Ascending aorta (tissue), 2 donors: ENCODE data around the gene CARD18. TPM values are rescaled to one million over a fixed set of nuclear protein-coding genes. Genes with fewer than 3 reads are reported as not detected.

Experiments used
- DNase-seq, 2 donors: peaks; one replicate each; pipeline ENCODE4 v3.0.0-alpha.2; 2019; ENCODE audit warnings: low spot score in 2 of 2
- H3K27ac ChIP-seq, 2 donors: fragments of 200-600 bp; sonication (generic); one replicate each; pipeline ENCODE4 v1.5.1; 2016 to 2017; ENCODE audit warnings: mild to moderate bottlenecking in 1 of 2
- H3K27me3 ChIP-seq: fragments of 200-600 bp; sonication (generic); one replicate; pipeline ENCODE4 v1.5.1; 2017
- H3K36me3 ChIP-seq, 2 donors: fragments of 200-600 bp; sonication (generic); one replicate each; pipeline ENCODE4 v1.5.1; 2016
- H3K4me1 ChIP-seq, 2 donors: fragments of 200-600 bp; sonication (generic); one replicate each; pipeline ENCODE4 v1.5.1; 2016 to 2017; ENCODE audit warnings: mild to moderate bottlenecking in 1 of 2
- H3K4me3 ChIP-seq, 2 donors: fragments of 200-600 bp; sonication (generic); one replicate each; pipeline ENCODE4 v1.5.1; 2016 to 2017; ENCODE audit warnings: mild to moderate bottlenecking in 1 of 2
- H3K9me3 ChIP-seq, 2 donors: fragments of 200-600 bp; sonication (generic); one replicate each; pipeline ENCODE4 v1.5.1; 2016
- CTCF ChIP-seq, 3 experiments: fragments of 200-600 bp in 2 of 3; fragments of 450-650 bp in 1 of 3; sonication (generic) in 2 of 3; IDR thresholded peaks; one replicate each; pipeline ENCODE4 v1.5.1; 2016 to 2019; ENCODE audit warnings: antibody characterized with exemption in 3 of 3, mild to moderate bottlenecking in 1 of 3, moderate library complexity in 1 of 3
- intact Hi-C: fragments of 100-400 bp; cut with DNase I; formaldehyde crosslinking; loops from one replicate; pipeline ENCODE4 v1.15.1; 2023
- total RNA-seq: library from RNA; depleted of rRNA; stranded (reverse); fragments of >200 nt; gene quantifications from one replicate; pipeline ENCODE4 v1.1.0, GENCODE V29; 2016

Gene CARD18
- total RNA-seq, 1 donor from 2014 or later = not detected

- no peak for DNase-seq
- Histone ChIP-seq H3K4me1 (no peaks in the 10 kb centered on the region), H3K36me3 (no peaks in the 10 kb centered on the region), H3K27me3 (no peaks in the 10 kb centered on the region), H3K4me3 (no peak overlapping the region), H3K27ac (no peak overlapping the region), H3K9me3 (no peaks in the 10 kb centered on the region)
- TF ChIP-seq CTCF (IDR thresholded peaks at IDR 0.05) = no peak
- intact Hi-C loops = no loop called here
Measured at GRCh38 chr11:105152021-105152512, 12.5 kb upstream of the CARD18 start.

- Histone ChIP-seq H3K4me3 (no peak overlapping the region), H3K36me3 (no peaks in the 10 kb centered on the region), H3K27ac (no peak overlapping the region), H3K9me3 (no peaks in the 10 kb centered on the region), H3K4me1 (no peaks in the 10 kb centered on the region), H3K27me3 (no peaks in the 10 kb centered on the region)
- intact Hi-C loops = no loop called here
- TF ChIP-seq CTCF (IDR thresholded peaks at IDR 0.05) = no peak
- no peak for DNase-seq
Measured at GRCh38 chr11:105149477-105149876, 9.9 kb upstream of the CARD18 start.

GRCh38 chr11:105148241-105148640 is 8.7 kb upstream of the CARD18 start:
- H3K4me1 ChIP-seq = no peaks in the 10 kb centered on the region
- H3K27ac ChIP-seq = no peak overlapping the region
- intact Hi-C loops = no loop called here
- H3K9me3 ChIP-seq = no peaks in the 10 kb centered on the region
- H3K27me3 ChIP-seq = no peaks in the 10 kb centered on the region
- DNase-seq = no peak
- no peaks in the 10 kb centered on the region for H3K36me3 ChIP-seq
- no peak for TF ChIP-seq CTCF (IDR thresholded peaks at IDR 0.05)
- no peak overlapping the region for H3K4me3 ChIP-seq

GRCh38 chr11:105144887-105145286 is 5.3 kb upstream of the CARD18 start:
- no peaks in the 10 kb centered on the region for H3K27me3 ChIP-seq
- no peak overlapping the region for H3K27ac ChIP-seq
- TF ChIP-seq CTCF (IDR thresholded peaks at IDR 0.05) = no peak
- intact Hi-C loops = no loop called here
- no peak overlapping the region for H3K4me3 ChIP-seq
- H3K4me1 ChIP-seq = no peaks in the 10 kb centered on the region
- no peak for DNase-seq
- H3K9me3 ChIP-seq = no peaks in the 10 kb centered on the region
- no peaks in the 10 kb centered on the region for H3K36me3 ChIP-seq

- Histone ChIP-seq H3K4me3 (no peak overlapping the region), H3K27me3 (no peaks in the 10 kb centered on the region), H3K4me1 (no peaks in the 10 kb centered on the region), H3K27ac (no peak overlapping the region), H3K9me3 (no peaks in the 10 kb centered on the region), H3K36me3 (no peaks in the 10 kb centered on the region)
- intact Hi-C loops = no loop called here
- no peak for TF ChIP-seq CTCF (IDR thresholded peaks at IDR 0.05)
- no peak for DNase-seq
Measured at GRCh38 chr11:105142167-105142566, 2.6 kb upstream of the CARD18 start.

GRCh38 chr11:105137286-105137685 is 2.3 kb downstream of the CARD18 start:
- Histone ChIP-seq H3K27me3 (no peaks in the 10 kb centered on the region), H3K9me3 (no peaks in the 10 kb centered on the region), H3K4me3 (no peak overlapping the region), H3K36me3 (no peaks in the 10 kb centered on the region), H3K4me1 (no peaks in the 10 kb centered on the region), H3K27ac (no peak overlapping the region)
- TF ChIP-seq CTCF (IDR thresholded peaks at IDR 0.05) = no peak
- DNase-seq = no peak
- intact Hi-C loops = no loop called here
